Measurements from ENCODE around the gene COQ10A. TPM values are rescaled to one million over a fixed set of nuclear protein-coding genes. Genes with fewer than 3 reads are reported as not detected.
A peak's percentile ranks its signal among the peaks of the same experiment; 100 is the strongest.

Gene COQ10A
- total and polyA plus RNA-seq, 2 of the 13 experiments (the other 11 are each of a cell fraction or from before 2014, with no cell fraction given): 21.0 to 37.3 TPM

GRCh38 chr12:56230432-56231183, 36.1 kb upstream of the COQ10A start (continued):
- TF ChIP-seq SNAPC4 (CRISPR knock-in tag; IDR thresholded peaks at IDR 0.05) (no peak), ZNF567 (CRISPR knock-in tag; IDR thresholded peaks at IDR 0.05; ENCODE audit: borderline replicate concordance) (no peak), MEIS1 (CRISPR knock-in tag; IDR thresholded peaks at IDR 0.05; ENCODE audit: borderline replicate concordance) (peak; percentile 46; the same call in 1 of the 2 replicates), ZNF709 (CRISPR knock-in tag; IDR thresholded peaks at IDR 0.05) (no peak), BHLHE40 (IDR thresholded peaks at IDR 0.05; ENCODE audit: low read length) (0 out of 2 replicates have a peak, but pooled peaks have one; percentile 26), ZNF512B (CRISPR knock-in tag; IDR thresholded peaks at IDR 0.05; ENCODE audit: borderline replicate concordance) (no peak), SNAI1 (CRISPR knock-in tag; IDR thresholded peaks at IDR 0.05; ENCODE audit: borderline replicate concordance) (peak; percentile 46; the same call in 1 of the 2 replicates), ELF1 (CRISPR knock-in tag; IDR thresholded peaks at IDR 0.05) (no peak), SUZ12 (IDR thresholded peaks at IDR 0.05; ENCODE audit: low read depth, low read length) (no peak), NR2F6 (IDR thresholded peaks at IDR 0.05) (peak; percentile 40), NR2F6 (CRISPR knock-in tag; IDR thresholded peaks at IDR 0.05) (no peak; the same call in 1 of the 2 replicates), AHR (CRISPR knock-in tag; IDR thresholded peaks at IDR 0.05) (no peak), NFIC (IDR thresholded peaks at IDR 0.05; ENCODE audit: low read length) (no peak), HNF4G (IDR thresholded peaks at IDR 0.05; ENCODE audit: borderline replicate concordance, low read depth, low read length) (peak; percentile 83), HNF4G (CRISPR knock-in tag; IDR thresholded peaks at IDR 0.05; ENCODE audit: borderline replicate concordance, low read depth) (no peak)
- TF ChIP-seq, protein P1, sequence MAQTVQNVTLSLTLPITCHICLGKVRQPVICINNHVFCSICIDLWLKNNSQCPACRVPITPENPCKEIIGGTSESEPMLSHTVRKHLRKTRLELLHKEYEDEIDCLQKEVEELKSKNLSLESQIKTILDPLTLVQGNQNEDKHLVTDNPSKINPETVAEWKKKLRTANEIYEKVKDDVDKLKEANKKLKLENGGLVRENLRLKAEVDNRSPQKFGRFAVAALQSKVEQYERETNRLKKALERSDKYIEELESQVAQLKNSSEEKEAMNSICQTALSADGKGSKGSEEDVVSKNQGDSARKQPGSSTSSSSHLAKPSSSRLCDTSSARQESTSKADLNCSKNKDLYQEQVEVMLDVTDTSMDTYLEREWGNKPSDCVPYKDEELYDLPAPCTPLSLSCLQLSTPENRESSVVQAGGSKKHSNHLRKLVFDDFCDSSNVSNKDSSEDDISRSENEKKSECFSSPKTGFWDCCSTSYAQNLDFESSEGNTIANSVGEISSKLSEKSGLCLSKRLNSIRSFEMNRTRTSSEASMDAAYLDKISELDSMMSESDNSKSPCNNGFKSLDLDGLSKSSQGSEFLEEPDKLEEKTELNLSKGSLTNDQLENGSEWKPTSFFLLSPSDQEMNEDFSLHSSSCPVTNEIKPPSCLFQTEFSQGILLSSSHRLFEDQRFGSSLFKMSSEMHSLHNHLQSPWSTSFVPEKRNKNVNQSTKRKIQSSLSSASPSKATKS (CRISPR knock-in tag; IDR thresholded peaks at IDR 0.05): no peak
- TF ChIP-seq, protein P2, sequence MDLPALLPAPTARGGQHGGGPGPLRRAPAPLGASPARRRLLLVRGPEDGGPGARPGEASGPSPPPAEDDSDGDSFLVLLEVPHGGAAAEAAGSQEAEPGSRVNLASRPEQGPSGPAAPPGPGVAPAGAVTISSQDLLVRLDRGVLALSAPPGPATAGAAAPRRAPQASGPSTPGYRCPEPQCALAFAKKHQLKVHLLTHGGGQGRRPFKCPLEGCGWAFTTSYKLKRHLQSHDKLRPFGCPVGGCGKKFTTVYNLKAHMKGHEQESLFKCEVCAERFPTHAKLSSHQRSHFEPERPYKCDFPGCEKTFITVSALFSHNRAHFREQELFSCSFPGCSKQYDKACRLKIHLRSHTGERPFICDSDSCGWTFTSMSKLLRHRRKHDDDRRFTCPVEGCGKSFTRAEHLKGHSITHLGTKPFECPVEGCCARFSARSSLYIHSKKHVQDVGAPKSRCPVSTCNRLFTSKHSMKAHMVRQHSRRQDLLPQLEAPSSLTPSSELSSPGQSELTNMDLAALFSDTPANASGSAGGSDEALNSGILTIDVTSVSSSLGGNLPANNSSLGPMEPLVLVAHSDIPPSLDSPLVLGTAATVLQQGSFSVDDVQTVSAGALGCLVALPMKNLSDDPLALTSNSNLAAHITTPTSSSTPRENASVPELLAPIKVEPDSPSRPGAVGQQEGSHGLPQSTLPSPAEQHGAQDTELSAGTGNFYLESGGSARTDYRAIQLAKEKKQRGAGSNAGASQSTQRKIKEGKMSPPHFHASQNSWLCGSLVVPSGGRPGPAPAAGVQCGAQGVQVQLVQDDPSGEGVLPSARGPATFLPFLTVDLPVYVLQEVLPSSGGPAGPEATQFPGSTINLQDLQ (CRISPR knock-in tag; IDR thresholded peaks at IDR 0.05): no peak; the same call in 1 of the 2 replicates

Data from HepG2 (cell line).